GM19043 (cell line): Measurements from ENCODE around the gene PTPRN2.

Experiments
- ATAC-seq: cut with Tn5 transposase; IDR thresholded peaks from one replicate; pipeline ENCODE4 v1.9.1; 2021; ENCODE audit warnings: low read depth; ENCODE audit not compliant: unreplicated experiment

PTPRN2 gene

GRCh38 chr7:158581440-158582088, 6.1 kb downstream of the PTPRN2 start:
- no peak for ATAC-seq

GRCh38 chr7:158579662-158580646, 7.7 kb downstream of the PTPRN2 start:
- ATAC-seq: no peak

- ATAC-seq: no peak
These were observed 11.4 kb downstream of the PTPRN2 start for GRCh38 chr7:158576050-158576762.

DNA sequence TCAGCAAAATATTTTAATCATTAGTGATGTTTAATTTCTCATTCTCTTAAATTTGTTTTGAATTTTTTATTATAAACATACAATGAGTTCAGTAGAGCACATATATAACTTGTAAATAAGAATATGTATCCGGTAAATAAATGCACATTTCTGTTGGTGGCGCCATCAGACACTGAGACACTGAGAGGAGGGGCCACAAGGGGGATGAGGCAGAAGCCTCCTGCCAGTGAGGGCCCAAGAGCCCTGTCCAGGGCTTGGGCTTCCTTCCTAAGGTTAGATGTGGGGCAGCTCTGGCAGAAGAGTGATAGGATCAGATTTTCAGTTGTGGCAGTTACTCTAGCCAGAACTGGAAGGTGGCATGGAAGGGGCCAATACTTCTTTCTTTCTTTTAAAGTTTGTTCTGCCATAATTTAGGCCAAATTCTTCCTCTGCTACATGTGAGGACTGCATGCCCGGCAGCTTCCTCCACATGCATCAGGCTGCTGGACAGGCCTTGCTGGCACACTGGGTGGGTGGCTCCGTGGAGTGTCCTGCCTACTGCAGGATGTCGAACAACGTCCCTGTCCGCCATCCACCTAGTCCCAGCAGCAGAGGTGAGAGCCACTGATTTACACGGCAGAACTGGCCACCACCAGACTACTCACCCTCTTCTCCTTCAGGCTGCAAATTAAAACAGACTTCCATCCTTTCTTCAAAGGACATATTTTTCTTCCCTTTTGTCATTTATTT, 13.2 kb downstream of the PTPRN2 start:
- ATAC-seq: no peak

GRCh38 chr7:158573310-158573709, 14.3 kb downstream of the PTPRN2 start:
- ATAC-seq: no peak

- no peak for ATAC-seq
These were observed 15.4 kb downstream of the PTPRN2 start for GRCh38 chr7:158572000-158572828.

DNA sequence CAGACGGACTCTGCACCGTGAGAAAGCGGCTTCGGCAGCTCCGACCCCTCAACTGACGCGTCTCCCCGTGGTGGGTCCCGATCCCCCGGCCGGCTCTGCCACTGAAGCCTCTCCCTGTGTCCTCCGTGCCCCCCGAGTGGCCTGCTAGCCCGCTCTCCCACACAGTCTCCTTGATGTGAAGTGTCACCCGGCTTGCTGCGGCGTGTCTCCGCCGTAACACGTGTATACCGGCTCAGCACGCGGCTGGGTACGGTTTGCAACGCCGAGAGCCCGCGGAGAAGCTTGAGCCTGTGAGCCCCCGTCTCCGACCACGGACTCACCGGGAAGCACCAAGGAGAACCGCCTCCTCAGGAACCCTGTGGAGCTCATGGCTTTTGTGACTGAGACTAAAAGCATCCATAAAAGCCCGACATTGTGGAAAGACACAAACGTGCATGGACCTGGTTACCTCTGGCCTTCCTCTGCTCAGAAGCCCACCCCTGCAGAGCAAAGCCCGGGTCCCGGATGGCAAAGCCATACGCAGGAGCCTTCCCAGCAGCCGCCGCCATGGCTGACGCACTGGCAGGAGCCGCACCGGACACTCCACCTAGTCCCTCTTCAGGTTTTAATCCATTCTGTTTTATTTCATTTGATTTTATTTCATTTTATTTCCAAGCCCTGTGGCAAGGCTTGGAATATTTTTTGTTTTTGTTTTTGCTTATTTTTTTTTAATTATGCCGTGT, 17.0 kb downstream of the PTPRN2 start:
- no peak for ATAC-seq

DNA sequence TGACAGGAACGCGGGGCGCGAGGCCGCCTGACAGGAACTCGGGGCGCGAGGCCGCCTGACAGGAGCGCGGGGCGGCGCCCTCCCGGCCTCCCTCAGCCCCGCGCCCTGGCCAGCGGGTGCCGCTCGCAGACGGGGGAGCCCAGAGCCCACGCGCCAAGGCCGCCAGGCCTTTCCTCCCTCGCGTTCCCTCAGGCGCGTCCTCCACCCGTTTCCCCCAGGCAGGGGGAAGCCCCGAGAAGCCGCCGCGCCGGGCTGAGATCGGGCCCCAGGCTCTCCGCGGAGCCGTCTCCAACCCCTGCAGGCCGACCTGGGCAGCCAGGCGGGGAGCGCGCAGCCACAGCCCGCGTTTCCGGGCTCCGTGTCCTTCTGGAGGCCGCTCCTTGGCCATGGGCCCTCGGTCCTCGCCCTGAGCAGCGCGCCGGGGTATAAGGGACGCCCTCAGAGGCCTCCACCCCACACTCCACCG, 17.7 kb downstream of the PTPRN2 start:
- no peak for ATAC-seq

DNA sequence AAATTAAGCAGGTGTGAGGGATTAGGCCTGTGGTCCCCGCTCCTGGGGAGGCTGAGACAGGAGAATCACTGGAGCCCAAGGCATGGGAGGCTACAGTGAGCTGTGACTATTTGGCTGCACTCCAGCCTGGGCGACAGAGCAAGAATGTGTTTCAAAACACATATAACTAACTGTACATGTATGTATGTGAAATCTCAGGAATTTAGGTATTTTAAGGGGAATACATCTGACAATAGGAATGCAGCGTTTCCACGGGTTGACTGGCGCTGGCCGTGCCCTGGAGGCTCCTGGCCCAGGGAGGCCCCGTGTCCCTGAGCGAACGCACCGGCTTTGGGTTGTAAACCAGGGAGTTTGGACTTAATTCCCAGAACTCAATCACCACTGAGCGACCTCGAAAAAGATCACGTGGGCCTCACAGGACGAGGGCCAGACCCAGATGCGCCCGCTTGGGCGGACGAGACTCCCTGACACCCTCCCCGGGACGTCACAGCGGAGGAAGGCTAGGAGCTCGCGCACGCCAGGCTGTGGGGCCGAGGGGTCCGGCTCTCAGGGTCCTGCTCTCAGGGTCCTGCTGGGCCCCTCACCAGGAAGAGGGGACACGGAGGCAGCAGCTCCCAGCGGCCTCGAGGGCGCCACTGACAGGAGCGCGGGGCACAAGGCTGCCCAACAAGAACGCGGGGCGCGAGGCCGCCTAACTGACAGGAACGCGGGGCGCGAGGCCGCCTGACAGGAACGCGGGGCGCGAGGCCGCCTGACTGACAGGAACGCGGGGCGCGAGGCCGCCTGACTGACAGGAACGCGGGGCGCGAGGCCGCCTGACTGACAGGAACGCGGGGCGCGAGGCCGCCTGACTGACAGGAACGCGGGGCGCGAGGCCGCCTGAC, 18.4 kb downstream of the PTPRN2 start:
- ATAC-seq: no peak

GRCh38 chr7:158567153-158567603, 20.4 kb downstream of the PTPRN2 start:
- ATAC-seq: no peak

- ATAC-seq: no peak
These were observed 23.0 kb downstream of the PTPRN2 start for GRCh38 chr7:158564663-158565035.

- ATAC-seq: no peak
These were observed 23.5 kb downstream of the PTPRN2 start for GRCh38 chr7:158563911-158564662.

DNA sequence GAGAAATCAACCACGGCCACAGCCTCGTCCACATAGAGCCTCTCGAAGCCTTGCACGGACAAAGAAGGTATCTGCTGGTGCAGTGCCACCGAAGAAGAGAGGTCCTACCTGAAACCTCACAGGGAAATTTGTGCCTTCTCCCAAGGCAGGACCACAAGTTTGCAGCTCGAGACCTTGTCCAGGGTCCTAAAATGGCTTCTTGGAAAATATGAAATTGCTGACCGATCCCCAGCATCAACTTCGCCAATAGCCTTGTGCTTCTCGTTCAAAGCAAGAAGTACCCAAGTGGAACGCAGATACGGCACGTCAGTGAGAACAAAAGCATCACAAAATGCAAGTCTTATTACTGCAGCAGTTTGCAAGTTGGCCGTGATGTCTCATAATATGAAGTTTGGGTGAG, 24.6 kb downstream of the PTPRN2 start:
- no peak for ATAC-seq

DNA sequence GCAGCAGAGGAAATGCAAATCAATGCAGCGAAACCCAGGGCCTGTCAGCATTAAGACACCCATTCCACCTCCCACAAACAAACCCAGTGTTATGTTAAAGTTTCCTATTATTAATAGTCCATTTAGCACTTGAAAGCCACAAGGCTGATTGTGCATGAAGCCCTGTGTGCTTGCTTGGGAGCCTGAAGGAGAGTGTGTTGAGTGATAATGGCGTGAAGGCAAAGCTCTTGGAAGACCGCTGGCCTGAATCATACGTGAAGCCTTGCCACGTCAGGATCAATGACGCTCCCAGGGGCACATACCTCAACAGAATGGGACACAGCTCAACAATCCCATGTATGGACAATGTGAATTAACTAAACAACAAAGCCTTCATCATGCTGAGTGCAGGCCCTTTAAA, 25.1 kb downstream of the PTPRN2 start:
- ATAC-seq: no peak

DNA sequence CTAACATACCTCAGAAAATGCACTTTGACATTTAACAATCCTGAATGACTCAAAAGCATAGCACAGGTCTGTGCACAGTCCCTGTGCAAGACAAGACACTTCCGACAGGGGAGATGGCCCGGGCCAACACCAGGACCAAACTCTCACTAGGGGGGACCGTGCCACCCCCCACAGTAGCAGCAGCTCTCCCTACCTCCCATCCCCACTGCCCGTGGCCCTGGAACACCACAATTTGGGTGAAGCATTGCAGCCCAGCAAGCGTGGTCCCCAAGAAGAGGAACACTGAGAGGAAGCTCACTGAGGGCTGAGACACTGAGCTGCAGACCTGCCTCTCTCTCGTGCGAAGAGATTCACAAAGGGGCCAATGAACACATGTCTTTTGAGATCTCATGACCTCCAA, 26.0 kb downstream of the PTPRN2 start:
- no peak for ATAC-seq

DNA sequence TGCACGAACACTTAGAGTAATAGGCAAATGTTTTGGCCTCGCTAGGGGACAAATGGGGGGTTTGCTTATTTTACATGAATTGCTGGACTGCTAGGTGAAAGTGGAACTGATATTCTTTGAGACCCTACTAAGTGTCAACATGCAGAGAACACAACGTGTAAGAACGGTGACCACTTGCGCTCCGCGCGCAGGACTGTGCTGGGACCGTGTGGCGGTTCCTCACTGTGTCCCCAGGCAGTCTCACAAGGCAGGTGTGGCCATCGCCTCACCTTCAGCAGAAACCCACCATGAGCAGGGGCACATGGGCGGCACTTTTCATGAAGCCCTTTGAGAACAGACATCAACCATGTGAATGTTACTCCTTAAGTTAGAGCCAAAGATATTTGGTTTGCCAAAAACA, 27.2 kb downstream of the PTPRN2 start:
- ATAC-seq: no peak

DNA sequence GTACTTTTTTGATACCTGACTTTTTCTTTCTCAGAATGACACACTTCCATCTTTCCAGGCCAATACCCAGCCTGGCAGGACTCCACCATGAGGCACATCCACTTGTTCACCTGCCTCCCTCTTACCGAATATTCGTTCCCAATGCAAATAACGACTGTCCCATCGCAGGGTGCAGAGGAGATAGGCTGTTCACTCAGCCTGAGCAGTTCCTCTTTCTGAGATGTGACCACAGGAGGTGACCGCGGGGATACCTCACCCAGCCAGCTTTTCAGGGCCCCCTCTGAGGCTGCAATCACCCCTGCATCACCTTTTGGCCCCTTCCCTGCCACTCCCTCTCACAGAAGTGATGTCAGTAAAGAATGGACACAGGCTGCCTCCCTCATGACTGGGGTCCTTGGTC, 28.3 kb downstream of the PTPRN2 start:
- ATAC-seq: no peak
